IMR-90 (cell line): ENCODE measurements around the gene CREB5. TPM values are rescaled to one million over a fixed set of nuclear protein-coding genes. Genes with fewer than 3 reads are reported as not detected.

Experiments used
- ATAC-seq: fragments of 200-7000 bp; cut with Tn5 transposase; 2 replicates; pipeline ENCODE4 v1.9.1; 2020; ENCODE audit warnings: low read depth, mild to moderate bottlenecking, moderate library complexity
- BruUV-seq: library from RNA; stranded (reverse); fragments of 400-500 nt; replicated peaks from 2 replicates; lab custom pipeline; 2021; lab: Mats Ljungman, UMichigan
- CTCF ChIA-PET: fragments of 300-600 bp; formaldehyde crosslinking; extraction: SDS; loops from one replicate; lab custom pipeline; 2021; ENCODE audit warnings: antibody characterized with exemption; lab: Yijun Ruan, JAX
- POLR2A ChIA-PET: fragments of 300-600 bp; sonication (Branson Sonifier 250); formaldehyde crosslinking; loops from one replicate; lab custom pipeline; 2022; ENCODE audit warnings: antibody characterized with exemption; ENCODE audit not compliant: unreplicated experiment; lab: Charles Lee
- DNase-seq: peaks from one replicate; pipeline ENCODE4 v3.0.0; 2013
- H2AFZ ChIP-seq: replicated peaks from 2 replicates; pipeline ENCODE3; 2013; ENCODE audit warnings: low read length, mild to moderate bottlenecking; ENCODE audit not compliant: poor library complexity
- H2AK5ac ChIP-seq: 2 replicates; pipeline ENCODE4 v1.6.1; 2013; ENCODE audit warnings: low read depth, low read length, inconsistent platforms
- H2AK9ac ChIP-seq: replicated peaks from 2 replicates; pipeline ENCODE3; 2013; ENCODE audit warnings: mild to moderate bottlenecking, low read depth, low read length, moderate library complexity; ENCODE audit not compliant: poor library complexity
- H2BK120ac ChIP-seq: 2 replicates; pipeline ENCODE4 v1.6.1; 2013; ENCODE audit warnings: low read depth, low read length, inconsistent platforms
- H2BK15ac ChIP-seq: 3 replicates; pipeline ENCODE4 v1.6.1; 2013; ENCODE audit warnings: low read depth, low read length, inconsistent platforms
- H2BK20ac ChIP-seq: 2 replicates; pipeline ENCODE4 v1.6.1; 2013; ENCODE audit warnings: low read depth, mild to moderate bottlenecking, inconsistent platforms, low read length, moderate library complexity
- H2BK5ac ChIP-seq: 2 replicates; pipeline ENCODE4 v1.6.1; 2013; ENCODE audit warnings: mild to moderate bottlenecking, low read depth, low read length, inconsistent platforms; ENCODE audit not compliant: poor library complexity, severe bottlenecking
- H3K14ac ChIP-seq: replicated peaks from 2 replicates; pipeline ENCODE4 v1.6.1; 2013; ENCODE audit warnings: low read depth, low read length, inconsistent platforms
- H3K18ac ChIP-seq: 2 replicates; pipeline ENCODE4 v1.6.1; 2013; ENCODE audit warnings: low read depth, low read length, control low read depth
- H3K23ac ChIP-seq: 2 replicates; pipeline ENCODE4 v1.6.1; 2013; ENCODE audit warnings: low read depth, low read length, inconsistent platforms
- H3K27ac ChIP-seq: 2 replicates; pipeline ENCODE4 v1.5.1; 2013; ENCODE audit warnings: mild to moderate bottlenecking, control low read depth, low read length; ENCODE audit not compliant: insufficient read depth
- H3K27me3 ChIP-seq: 2 replicates; pipeline ENCODE4 v1.6.1; 2013; ENCODE audit warnings: low read length; ENCODE audit not compliant: control insufficient read depth, insufficient read depth
- H3K36me3 ChIP-seq: 2 replicates; pipeline ENCODE4 v1.6.1; 2013; ENCODE audit warnings: low read length, mixed read lengths; ENCODE audit not compliant: control insufficient read depth, insufficient read depth
- H3K4ac ChIP-seq: 2 replicates; pipeline ENCODE4 v1.6.1; 2013; ENCODE audit warnings: low read depth, low read length, inconsistent platforms
- H3K4me1 ChIP-seq: 2 replicates; pipeline ENCODE4 v1.6.1; 2013; ENCODE audit warnings: low read length, mixed read lengths; ENCODE audit not compliant: control insufficient read depth, insufficient read depth
- H3K4me2 ChIP-seq: 2 replicates; pipeline ENCODE4 v1.6.1; 2013; ENCODE audit warnings: low read depth, mild to moderate bottlenecking, control low read depth, low read length, moderate library complexity
- H3K4me3 ChIP-seq: 2 replicates; pipeline ENCODE4 v1.5.1; 2013; ENCODE audit warnings: low read depth, mild to moderate bottlenecking, control low read depth, low read length, moderate library complexity; ENCODE audit not compliant: insufficient read depth
- H3K56ac ChIP-seq: 2 replicates; pipeline ENCODE4 v1.6.1; 2013; ENCODE audit warnings: low read length, inconsistent platforms; ENCODE audit not compliant: insufficient read depth; ENCODE audit errors: extremely low read depth
- H3K79me1 ChIP-seq, 2 experiments: 2 replicates each; pipeline ENCODE4 v1.6.1; 2013; ENCODE audit warnings: low read length in 2 of 2, inconsistent platforms in 1 of 2, low read depth in 1 of 2
- H3K9ac ChIP-seq: 2 replicates; pipeline ENCODE4 v1.6.1; 2013; ENCODE audit warnings: low read depth, low read length, control low read depth
- H3K9me1 ChIP-seq: 2 replicates; pipeline ENCODE4 v1.6.1; 2013; ENCODE audit warnings: low read length, inconsistent platforms; ENCODE audit not compliant: insufficient read depth
- H3K9me3 ChIP-seq: 2 replicates; pipeline ENCODE4 v1.6.1; 2013; ENCODE audit warnings: low read length; ENCODE audit not compliant: control insufficient read depth, insufficient read depth
- H4K20me1 ChIP-seq: 2 replicates; pipeline ENCODE4 v1.6.1; 2013; ENCODE audit warnings: low read length, inconsistent platforms; ENCODE audit not compliant: insufficient read depth
- H4K5ac ChIP-seq: 2 replicates; pipeline ENCODE4 v1.6.1; 2013; ENCODE audit warnings: mild to moderate bottlenecking, low read depth, low read length, control low read depth
- H4K8ac ChIP-seq, 2 experiments: 2 replicates each; pipeline ENCODE4 v1.6.1; 2013; ENCODE audit warnings: low read depth in 2 of 2, low read length in 2 of 2, control low read depth in 1 of 2, inconsistent platforms in 1 of 2
- H4K91ac ChIP-seq: 2 replicates; pipeline ENCODE4 v1.6.1; 2013; ENCODE audit warnings: low read depth, low read length, inconsistent platforms; ENCODE audit not compliant: insufficient read depth
- BHLHE40 ChIP-seq: fragments of 150-350 bp; IDR thresholded peaks from 2 replicates; pipeline ENCODE4 v1.6.1; 2016; ENCODE audit warnings: mild to moderate bottlenecking, low read depth, low read length
- CEBPB ChIP-seq: IDR thresholded peaks from 2 replicates; pipeline ENCODE4 v1.6.1; 2012; ENCODE audit warnings: low read depth, low read length, improper control_type of control experiment
- CHD1 ChIP-seq: IDR thresholded peaks from 2 replicates; pipeline ENCODE4 v1.6.1; 2012; ENCODE audit warnings: low read depth, low read length, improper control_type of control experiment
- ELK1 ChIP-seq: fragments of 150-350 bp; IDR thresholded peaks from 2 replicates; pipeline ENCODE4 v1.6.1; 2016; ENCODE audit warnings: low read depth, mild to moderate bottlenecking, low read length, moderate library complexity, borderline replicate concordance
- FOS ChIP-seq: fragments of 150-350 bp; IDR thresholded peaks from 2 replicates; pipeline ENCODE4 v1.6.1; 2016; ENCODE audit warnings: low read depth, low read length
- MAFK ChIP-seq: IDR thresholded peaks from 2 replicates; pipeline ENCODE4 v1.6.1; 2012; ENCODE audit warnings: low read depth, low read length, improper control_type of control experiment
- MAZ ChIP-seq: IDR thresholded peaks from 2 replicates; pipeline ENCODE4 v1.6.1; 2012; ENCODE audit warnings: low read depth, mild to moderate bottlenecking, low read length, improper control_type of control experiment, moderate library complexity, borderline replicate concordance
- MXI1 ChIP-seq: IDR thresholded peaks from 2 replicates; pipeline ENCODE4 v1.6.1; 2012; ENCODE audit warnings: low read depth, mild to moderate bottlenecking, low read length, moderate library complexity, borderline replicate concordance
- NFE2L2 ChIP-seq: fragments of 150-350 bp; IDR thresholded peaks from 2 replicates; pipeline ENCODE4 v1.6.1; 2016; ENCODE audit warnings: low read depth, mild to moderate bottlenecking, low read length
- POLR2A ChIP-seq: IDR thresholded peaks from 2 replicates; pipeline ENCODE4 v1.6.1; 2012; ENCODE audit warnings: mild to moderate bottlenecking, low read depth, low read length
- RAD21 ChIP-seq: IDR thresholded peaks from 2 replicates; pipeline ENCODE4 v1.6.1; 2012; ENCODE audit warnings: low read length, improper control_type of control experiment
- RCOR1 ChIP-seq: IDR thresholded peaks from 2 replicates; pipeline ENCODE4 v1.6.1; 2012; ENCODE audit warnings: mild to moderate bottlenecking, low read length, improper control_type of control experiment; ENCODE audit not compliant: insufficient replicate concordance
- RFX5 ChIP-seq: IDR thresholded peaks from 2 replicates; pipeline ENCODE4 v1.8.0; 2012; ENCODE audit warnings: low read depth, mild to moderate bottlenecking, low read length, moderate library complexity
- SMC3 ChIP-seq: fragments of 150-350 bp; IDR thresholded peaks from 2 replicates; pipeline ENCODE4 v1.6.1; 2016; ENCODE audit warnings: low read depth, mild to moderate bottlenecking, antibody characterized with exemption, low read length, moderate library complexity
- USF2 ChIP-seq: fragments of 150-350 bp; IDR thresholded peaks from 2 replicates; pipeline ENCODE4 v1.6.1; 2017; ENCODE audit warnings: mild to moderate bottlenecking, antibody characterized with exemption, low read length, low read depth
- WGBS, 2 experiments: methylation state at CpG; one replicate each; pipeline versions ENCODE4 v1.1.5 to v1.1.7; 2013; ENCODE audit warnings: missing lambda C conversion rate in 2 of 2; ENCODE audit not compliant: insufficient read length in 1 of 2; ENCODE audit errors: extremely low coverage in 2 of 2; 5-methylcytosine and 5-hydroxymethylcytosine counted together
- dilution Hi-C: fragments of 300-500 bp; cut with HindIII; formaldehyde crosslinking; loops from one replicate; pipeline ENCODE4 v1.14.3; 2018; ENCODE audit warnings: low sequenced_read_pairs; ENCODE audit not compliant: unreplicated experiment
- in situ Hi-C: fragments of 300-500 bp; cut with MboI; formaldehyde crosslinking; loops from 3 replicates; pipeline ENCODE4 v1.14.3; 2019; ENCODE audit warnings: low sequenced_read_pairs, inconsistent platforms, mixed read lengths
- intact Hi-C: fragments of 100-400 bp; cut with micrococcal nuclease; formaldehyde crosslinking; loops from 2 replicates; pipeline ENCODE4 v1.10.0; 2022
- polyA plus RNA-seq, 3 experiments: library from polyadenylated mRNA; depleted of rRNA; stranded (reverse); fragments of >200 nt; gene quantifications; 2 replicates each; pipeline ENCODE4 v1.2.3, GENCODE V29; 2012; ENCODE audit warnings: low replicate concordance in 1 of 3
- total RNA-seq: library from RNA; depleted of rRNA; stranded (reverse); fragments of >200 nt; gene quantifications from 2 replicates; pipeline ENCODE4 v1.2.3, GENCODE V29; 2012
- TF ChIP-seq, protein P1 (sequence below): conservative IDR thresholded peaks from 2 replicates; pipeline ENCODE4 v1.5.1; 2012; ENCODE audit warnings: mild to moderate bottlenecking, low read depth, low read length, improper control_type of control experiment

CREB5 gene
- total and polyA plus RNA-seq, 2 of the 4 experiments (the other 2 are of a cell fraction): 7.3 to 13.1 TPM

- no CpG with 5 or more reads among the region's 4 CpGs for WGBS, 2 experiments
- Histone ChIP-seq H3K36me3 (no peaks in the 10 kb centered on the region), H3K4ac (no peak overlapping the region)
Measured at GRCh38 chr7:28702171-28702570, 289.9 kb downstream of the CREB5 start.

More at GRCh38 chr7:28702171-28702570, 289.9 kb downstream of the CREB5 start:
- Histone ChIP-seq H2AFZ (no peak overlapping the region), H3K79me1 (no peaks in the 10 kb centered on the region; a peak in 1 of 4 replicates), H2BK15ac (no peak overlapping the region), H3K14ac (no peak overlapping the region), H2AK9ac (no peak overlapping the region), H4K5ac (no peak overlapping the region), H3K4me3 (no peak overlapping the region), H2AK5ac (no peak overlapping the region), H3K27ac (no peak overlapping the region), H3K9me3 (no peaks in the 10 kb centered on the region), H2BK20ac (no peak overlapping the region), H2BK5ac (no peak overlapping the region), H3K23ac (no peak overlapping the region), H4K91ac (no peak overlapping the region), H3K27me3 (no peaks in the 10 kb centered on the region), H3K9me1 (no peaks in the 10 kb centered on the region), H3K9ac (no peak overlapping the region), H3K18ac (no peak overlapping the region), H4K8ac (no peak overlapping the region), H3K4me1 (peaks cover 5% of the 10 kb centered on the region), H4K20me1 (no peaks in the 10 kb centered on the region), H2BK120ac (no peak overlapping the region), H3K56ac (no peak overlapping the region), H3K4me2 (no peak overlapping the region)
- ATAC-seq: no peak
- in situ Hi-C loops: no loop called here
- DNase-seq: no peak
- ChIA-PET CTCF (no interaction called here), POLR2A (no interaction called here)
- intact Hi-C loops: no loop called here
- no peak for TF ChIP-seq NFE2L2
- no peak for TF ChIP-seq MAZ
- no peak for TF ChIP-seq RAD21
- TF ChIP-seq BHLHE40: no peak
- no peak for TF ChIP-seq ELK1
- no peak for TF ChIP-seq CEBPB
- TF ChIP-seq MXI1: no peak
- TF ChIP-seq MAFK: no peak
- no peak for TF ChIP-seq RCOR1
- no peak for TF ChIP-seq FOS
- TF ChIP-seq, protein P1, sequence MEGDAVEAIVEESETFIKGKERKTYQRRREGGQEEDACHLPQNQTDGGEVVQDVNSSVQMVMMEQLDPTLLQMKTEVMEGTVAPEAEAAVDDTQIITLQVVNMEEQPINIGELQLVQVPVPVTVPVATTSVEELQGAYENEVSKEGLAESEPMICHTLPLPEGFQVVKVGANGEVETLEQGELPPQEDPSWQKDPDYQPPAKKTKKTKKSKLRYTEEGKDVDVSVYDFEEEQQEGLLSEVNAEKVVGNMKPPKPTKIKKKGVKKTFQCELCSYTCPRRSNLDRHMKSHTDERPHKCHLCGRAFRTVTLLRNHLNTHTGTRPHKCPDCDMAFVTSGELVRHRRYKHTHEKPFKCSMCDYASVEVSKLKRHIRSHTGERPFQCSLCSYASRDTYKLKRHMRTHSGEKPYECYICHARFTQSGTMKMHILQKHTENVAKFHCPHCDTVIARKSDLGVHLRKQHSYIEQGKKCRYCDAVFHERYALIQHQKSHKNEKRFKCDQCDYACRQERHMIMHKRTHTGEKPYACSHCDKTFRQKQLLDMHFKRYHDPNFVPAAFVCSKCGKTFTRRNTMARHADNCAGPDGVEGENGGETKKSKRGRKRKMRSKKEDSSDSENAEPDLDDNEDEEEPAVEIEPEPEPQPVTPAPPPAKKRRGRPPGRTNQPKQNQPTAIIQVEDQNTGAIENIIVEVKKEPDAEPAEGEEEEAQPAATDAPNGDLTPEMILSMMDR: no peak
- TF ChIP-seq POLR2A: no peak
- no peak for TF ChIP-seq USF2
- TF ChIP-seq SMC3: no peak
- TF ChIP-seq RFX5: no peak
- TF ChIP-seq CHD1: no peak
- no TSS peak for BruUV-seq
- dilution Hi-C loops: no loop called here
